Lower leg skin (tissue), 3 donors: ENCODE measurements around the gene LIPE.

Source experiments
- POLR2A ChIP-seq, 2 donors: fragments of 450-650 bp; IDR thresholded peaks; one replicate each; pipeline ENCODE4 v1.6.1; 2016 to 2017; ENCODE audit warnings: antibody characterized with exemption in 2 of 2, mild to moderate bottlenecking in 1 of 2, moderate library complexity in 1 of 2
- TF ChIP-seq, protein P1 (sequence below), 3 donors: fragments of 450-650 bp; IDR thresholded peaks; one replicate each; pipeline ENCODE4 v1.5.1; 2016; ENCODE audit warnings: antibody characterized with exemption in 3 of 3, mild to moderate bottlenecking in 3 of 3, moderate library complexity in 2 of 3

DNA sequence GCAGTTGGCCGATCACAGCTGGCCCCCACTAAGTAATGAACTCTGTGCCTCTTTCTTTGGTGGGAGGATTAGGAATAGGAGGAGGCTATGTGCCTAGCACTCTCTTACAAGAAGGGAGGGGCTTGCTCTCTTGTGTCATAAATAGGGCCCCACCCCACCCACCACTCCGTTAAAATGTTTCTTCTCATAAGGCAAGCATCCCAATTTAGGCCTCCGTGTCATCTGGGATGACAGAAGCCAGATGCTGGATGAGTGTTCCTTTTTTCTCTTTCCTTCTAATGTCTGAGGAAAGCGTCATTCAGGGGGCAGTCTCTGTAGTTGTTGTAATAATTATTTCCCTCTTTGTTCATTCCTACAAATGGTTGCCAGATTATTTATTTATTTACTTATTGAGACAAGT lies at the start of gene LIPE:
- TF ChIP-seq, protein P1, sequence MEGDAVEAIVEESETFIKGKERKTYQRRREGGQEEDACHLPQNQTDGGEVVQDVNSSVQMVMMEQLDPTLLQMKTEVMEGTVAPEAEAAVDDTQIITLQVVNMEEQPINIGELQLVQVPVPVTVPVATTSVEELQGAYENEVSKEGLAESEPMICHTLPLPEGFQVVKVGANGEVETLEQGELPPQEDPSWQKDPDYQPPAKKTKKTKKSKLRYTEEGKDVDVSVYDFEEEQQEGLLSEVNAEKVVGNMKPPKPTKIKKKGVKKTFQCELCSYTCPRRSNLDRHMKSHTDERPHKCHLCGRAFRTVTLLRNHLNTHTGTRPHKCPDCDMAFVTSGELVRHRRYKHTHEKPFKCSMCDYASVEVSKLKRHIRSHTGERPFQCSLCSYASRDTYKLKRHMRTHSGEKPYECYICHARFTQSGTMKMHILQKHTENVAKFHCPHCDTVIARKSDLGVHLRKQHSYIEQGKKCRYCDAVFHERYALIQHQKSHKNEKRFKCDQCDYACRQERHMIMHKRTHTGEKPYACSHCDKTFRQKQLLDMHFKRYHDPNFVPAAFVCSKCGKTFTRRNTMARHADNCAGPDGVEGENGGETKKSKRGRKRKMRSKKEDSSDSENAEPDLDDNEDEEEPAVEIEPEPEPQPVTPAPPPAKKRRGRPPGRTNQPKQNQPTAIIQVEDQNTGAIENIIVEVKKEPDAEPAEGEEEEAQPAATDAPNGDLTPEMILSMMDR (IDR thresholded peaks at IDR 0.05) = no peak
- no peak for TF ChIP-seq POLR2A (IDR thresholded peaks at IDR 0.05)
